ENCODE measurements around the gene CYREN. TPM values are rescaled to one million over a fixed set of nuclear protein-coding genes. Genes with fewer than 3 reads are reported as not detected.
"Not testable (repeated sequence)": the region's sequence is repeated elsewhere in the genome, so short reads cannot be mapped to it uniquely, and the experiment has no call there.

The CYREN gene
- total RNA-seq, 1 donor from 2014 or later = 35.8 TPM

DNA sequence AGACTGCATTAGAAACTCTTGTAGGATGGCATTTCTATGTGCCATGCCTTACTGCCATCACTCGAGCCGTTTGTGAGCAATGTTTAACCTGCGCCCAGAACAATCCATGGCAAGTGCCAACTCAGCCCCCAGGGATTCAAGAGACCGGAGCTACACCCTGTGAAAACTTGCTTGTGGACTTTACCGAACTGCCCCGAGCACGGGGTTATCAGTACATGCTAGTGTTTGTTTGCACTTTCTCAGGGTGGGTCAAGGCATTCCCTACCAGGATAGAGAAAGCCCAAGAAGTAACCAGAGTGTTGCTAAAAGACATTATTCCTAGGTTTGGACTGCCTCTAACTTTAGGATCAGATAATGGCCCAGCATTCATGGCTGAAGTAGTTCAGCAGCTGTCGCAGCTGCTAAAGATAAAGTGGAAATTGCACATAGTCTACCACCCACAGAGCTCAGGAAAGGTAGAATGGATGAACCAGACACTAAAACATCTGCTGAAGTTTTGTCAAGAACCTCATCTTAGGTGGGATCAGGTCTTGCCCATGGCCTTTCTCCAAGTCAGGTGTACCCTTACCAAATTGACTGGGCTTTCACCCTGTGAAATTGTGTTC, 8.9 kb upstream of the CYREN start:
- no peak for DNase-seq (ENCODE audit: low spot score)

DNA sequence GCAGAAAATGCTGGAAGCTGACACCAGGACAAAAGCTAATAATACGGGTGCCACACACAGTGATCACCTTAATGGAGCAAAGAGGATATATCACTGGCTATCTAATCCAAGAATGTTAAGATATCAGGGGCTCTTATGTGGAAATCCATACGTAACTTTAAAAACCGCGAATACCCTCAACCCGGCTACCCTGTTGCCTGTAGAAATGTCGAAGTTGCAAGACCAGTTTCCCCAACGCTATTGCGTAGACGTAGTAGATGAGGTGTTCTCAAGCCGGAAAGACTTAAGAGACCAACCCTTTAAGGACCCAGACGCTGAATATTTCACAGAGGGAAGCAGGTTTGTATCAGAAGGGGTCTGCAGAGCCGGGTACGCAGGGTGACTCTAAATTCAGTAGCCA, 7.9 kb upstream of the CYREN start:
- DNase-seq (ENCODE audit: low spot score) = no peak

DNA sequence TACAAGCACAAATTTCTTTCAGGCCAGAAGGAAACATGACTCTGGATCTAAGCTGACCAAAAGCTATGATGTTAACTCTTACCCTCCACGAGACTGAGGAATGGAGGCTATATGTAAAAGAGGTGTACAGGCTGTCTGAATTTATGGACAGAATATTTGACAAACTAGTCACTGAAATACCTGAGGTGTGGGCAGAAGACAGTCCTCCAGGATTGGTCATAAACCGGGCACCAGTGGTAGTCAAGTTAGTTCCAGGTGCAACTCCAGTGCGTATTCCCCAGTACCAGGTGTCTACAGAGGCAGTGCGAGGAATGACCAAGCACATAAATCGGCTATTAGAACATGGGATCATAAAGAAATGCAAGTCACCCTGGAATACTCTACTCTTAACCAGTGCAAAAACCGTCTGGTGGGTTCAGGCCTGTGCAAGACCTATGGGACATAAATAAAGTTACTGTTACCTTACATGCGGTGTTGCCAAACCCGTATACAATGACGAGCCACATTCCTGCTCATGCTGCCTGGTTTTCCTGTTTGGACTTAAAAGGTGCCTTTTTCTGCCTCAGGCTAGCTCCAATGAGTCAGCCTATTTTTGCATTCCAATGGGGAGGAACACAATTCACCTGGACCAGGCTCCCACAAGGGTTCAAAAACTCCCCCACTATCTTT, 6.7 kb upstream of the CYREN start:
- no peak for DNase-seq (ENCODE audit: low spot score)

DNA sequence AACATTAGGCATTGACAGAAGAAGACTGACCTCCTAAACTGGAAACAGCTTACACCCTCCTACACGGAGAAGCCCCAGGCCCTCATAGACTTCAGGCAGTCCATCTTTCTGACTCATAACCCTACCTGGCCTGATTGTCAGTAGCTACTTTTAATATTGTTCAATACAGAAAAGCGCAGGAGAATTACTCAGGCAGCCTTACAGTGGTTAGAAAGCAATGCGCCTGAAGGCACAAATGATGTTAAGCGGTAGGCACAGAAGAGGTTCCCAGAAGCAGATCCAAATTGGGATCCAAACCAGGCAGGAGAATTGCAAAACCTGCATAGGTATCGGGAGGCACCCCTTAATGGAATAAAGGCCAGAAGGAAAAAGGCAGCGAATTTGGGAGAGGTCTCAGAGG, 5.4 kb upstream of the CYREN start:
- no peak for DNase-seq (ENCODE audit: low spot score)

DNA sequence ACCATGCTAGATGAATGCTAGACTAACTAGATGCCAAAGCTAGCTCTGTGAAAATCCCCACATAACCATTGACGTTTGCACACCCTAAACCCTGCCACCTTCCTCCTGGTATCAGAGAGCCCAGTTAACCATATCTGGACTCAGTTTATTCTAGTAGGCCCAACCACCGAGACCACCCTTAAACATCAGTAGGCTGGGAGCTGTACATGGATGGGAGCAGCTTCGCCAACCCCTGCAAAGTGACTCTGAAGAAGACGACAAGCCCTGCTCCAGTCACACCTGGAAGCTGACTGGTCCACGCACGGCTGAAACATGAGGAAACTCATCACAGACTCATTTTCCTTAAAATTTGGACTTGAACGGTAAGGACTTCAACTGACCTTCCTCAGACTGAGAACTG, 4.4 kb upstream of the CYREN start:
- no peak for DNase-seq (ENCODE audit: low spot score)

DNA sequence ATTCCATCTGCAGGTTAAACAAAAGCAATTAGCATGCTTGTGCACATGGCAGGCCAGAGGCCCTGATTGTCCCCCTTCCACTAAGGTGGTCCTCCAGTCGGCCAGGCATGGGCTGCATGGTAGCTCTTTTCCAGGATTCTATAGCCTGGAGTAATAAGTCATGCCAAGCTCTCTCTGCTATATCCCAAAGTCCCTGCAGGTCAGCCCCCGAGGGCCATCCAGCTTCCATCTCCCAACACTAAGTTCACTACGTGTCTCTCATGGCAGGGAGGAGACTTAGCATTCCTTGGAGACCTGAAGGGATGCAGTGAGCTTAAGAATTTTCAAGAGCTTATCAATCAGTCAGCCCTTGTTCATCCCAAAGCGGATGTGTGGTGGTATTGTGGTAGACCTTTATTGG, 3.4 kb upstream of the CYREN start:
- DNase-seq (ENCODE audit: low spot score) = not testable (repeated sequence)

DNA sequence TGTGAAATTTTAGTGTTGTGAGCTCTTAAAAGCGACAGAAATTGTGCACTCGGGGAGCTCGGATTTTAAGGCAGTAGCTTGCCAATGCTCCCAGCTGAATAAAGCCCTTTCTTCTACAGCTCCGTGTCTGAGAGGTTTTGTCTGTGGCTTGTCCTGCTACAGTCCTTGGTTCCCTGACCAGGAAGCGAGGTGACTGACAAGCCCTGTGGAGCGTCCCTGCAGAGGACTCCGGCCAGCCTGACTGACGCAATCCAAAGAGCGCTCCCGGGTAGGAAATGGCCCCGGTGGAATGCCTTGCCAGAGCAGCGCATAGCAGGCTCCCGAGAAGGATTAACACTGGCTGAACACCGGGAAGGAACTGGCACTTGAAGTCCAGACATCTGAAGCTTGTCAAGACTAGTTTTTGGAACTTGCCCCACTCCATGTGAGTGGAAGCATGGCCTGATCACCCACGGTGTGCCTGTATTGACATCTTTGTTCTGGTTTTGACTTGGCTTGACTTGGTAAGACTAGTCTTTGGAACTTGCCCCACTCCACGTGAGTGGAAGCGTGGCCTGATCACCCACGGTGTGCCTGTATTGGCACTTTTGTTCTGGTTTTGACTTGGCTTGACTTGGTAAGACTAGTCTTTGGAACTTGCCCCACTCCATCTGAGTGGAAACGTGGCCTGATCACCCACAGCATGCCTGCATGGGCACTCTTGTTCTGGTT, 1.2 kb upstream of the CYREN start:
- not testable (repeated sequence) for DNase-seq (ENCODE audit: low spot score)

DNA sequence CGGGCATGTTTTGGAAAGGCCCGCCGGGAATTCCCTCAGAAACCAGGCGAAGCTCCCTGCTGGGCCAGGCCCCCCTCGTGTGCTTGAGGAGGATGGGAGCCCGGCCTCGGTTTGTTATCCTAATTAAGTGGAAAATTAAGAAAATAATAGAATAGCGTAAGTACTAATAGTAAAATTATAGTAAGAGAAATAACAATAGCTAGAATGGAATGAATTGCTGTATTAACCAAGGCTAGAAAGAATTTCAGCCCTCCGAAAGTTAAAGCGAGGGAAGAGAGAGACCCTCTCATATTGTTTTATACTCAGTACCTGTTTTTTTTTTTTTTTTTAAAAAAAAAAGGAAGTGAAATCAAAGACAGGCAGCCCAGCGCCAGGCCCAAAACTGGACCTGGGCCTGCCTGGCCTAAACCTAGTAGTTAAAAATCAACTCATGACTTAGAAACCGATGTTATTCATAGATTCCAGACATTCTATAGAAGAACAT, 533 bp upstream of the CYREN start:
- not testable (repeated sequence) for DNase-seq (ENCODE audit: low spot score)

DNA sequence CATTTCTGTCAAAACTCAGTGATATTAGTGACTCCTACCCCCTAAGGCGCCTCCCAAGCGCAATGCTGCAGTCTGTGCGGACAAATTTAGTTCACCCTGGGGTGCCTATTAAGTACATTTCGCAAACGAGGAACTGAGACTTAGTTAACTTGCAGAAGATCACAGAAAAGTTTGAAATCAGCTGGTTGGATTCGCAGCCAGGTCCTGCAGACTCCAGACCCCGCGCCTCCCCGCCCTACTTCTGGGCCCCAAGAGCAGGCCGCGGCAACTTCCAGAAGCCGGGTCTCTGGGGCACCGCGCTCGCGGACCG, 588 bp downstream of the CYREN start:
- DNase-seq (ENCODE audit: low spot score) = no peak

DNA sequence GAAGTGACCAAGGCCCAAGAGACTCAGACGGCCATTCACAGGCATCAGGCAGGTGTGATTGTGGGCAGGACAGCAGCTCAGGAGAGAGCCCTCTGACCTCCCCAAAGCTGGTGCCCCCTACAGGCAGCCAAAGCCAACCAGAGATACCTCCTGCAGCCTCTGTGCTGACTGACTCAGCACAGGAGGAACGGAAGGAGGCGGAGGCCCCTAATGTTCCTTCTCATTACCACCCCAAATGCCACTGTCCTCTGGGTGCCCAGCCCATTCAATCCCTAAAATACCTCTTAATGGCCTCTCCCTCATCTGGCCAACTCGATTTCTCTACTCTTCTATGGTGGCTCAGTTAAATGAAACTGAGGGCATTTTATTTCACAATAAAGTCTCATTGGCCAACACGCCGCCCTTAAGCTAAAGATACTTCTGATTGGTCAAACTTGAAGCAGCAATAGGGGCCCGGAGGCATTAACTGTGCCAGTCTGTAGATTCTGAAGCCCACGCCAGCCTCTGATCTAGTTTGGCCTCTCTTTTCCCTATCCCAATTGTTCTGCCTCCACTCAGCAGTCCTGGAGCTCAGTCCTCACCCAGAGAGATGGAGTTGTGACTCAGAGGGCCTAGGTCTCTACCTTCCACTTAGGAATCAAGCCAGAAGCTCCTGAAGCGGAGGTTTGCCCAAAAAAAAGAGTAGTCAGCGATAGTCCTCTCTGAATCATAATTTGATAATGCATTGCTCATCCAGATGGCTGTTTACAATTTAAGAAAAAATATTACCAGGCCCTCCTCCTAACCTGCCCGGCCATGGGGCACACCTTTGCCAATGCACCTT, 1.2 kb downstream of the CYREN start:
- no peak for DNase-seq (ENCODE audit: low spot score)

DNA sequence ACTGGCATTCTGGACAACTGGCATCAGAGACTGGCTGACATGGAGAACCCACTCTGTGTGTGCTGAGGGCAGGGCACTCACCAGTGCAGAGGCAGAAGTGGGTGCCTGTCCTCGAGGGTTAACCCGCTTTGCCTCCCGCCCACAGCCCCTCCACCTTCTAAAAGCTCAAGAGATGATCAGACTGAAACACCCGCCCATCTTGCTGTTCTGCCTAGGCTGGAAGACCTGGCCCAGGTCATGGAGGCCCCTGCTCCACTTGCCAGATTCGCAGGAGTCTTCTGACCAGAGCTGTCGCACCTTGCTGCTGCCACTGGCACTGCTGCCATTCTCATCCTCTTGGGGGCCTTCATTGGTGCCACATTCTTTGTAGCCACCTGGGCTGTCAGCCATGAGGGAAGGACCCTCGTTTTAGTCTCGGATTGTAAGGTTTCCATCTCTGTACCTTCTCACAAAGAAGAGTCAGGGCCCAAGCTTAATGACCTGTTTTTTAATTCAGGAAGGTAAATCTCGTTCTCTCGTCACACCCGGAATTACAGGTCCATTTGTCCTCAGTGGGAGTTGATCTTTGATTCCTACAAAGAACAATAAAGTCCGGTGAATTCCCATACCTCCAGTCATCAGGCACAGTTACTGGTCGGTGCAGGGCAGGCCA, 1.9 kb downstream of the CYREN start:
- no peak for DNase-seq (ENCODE audit: low spot score)

DNA sequence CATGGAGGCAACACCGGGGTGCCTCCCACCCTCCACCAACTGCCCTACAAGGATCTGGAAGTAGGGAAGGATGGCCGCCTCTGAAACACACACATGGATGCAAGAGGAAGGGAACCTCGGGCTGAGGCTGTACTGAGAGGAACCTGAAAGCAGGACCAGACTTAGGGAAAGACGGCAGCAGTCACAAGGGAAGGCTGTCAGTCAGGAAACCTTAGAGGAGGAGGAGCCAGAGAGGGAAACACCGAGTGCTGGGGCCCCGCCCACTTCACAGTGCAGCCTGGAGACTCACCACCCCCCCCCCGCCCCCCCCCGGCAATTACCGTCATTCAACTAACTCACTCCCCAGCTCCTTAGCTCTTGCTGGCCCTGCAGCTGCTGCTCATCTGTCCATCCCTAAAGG, 2.5 kb downstream of the CYREN start:
- no peak for DNase-seq (ENCODE audit: low spot score)

DNA sequence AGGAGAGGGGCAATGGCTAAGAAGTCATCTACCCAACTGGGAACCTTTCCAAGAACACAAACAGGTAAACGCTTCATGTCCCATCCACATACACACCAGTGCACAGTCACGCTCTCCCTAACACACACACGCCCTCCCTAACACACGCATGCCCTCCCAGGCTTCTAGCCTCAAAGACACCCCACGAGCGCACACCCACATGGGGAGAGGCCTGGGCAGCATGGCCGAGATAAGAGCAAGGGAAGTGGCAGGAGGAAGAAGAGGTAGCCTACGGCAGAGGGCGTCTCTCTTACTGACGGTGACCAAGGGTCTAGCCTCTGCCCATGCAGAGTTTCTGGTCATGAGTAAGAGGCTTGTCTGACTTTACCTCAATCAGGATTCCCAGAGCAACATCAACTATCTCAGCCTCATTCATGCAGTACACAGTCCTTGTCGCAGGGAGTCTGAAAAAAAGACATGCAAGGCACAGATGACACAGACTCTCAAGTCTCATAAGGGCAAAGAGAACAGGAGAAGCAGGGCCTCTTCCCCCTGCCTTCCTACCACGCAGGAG, 3.1 kb downstream of the CYREN start:
- no peak for DNase-seq (ENCODE audit: low spot score)

DNA sequence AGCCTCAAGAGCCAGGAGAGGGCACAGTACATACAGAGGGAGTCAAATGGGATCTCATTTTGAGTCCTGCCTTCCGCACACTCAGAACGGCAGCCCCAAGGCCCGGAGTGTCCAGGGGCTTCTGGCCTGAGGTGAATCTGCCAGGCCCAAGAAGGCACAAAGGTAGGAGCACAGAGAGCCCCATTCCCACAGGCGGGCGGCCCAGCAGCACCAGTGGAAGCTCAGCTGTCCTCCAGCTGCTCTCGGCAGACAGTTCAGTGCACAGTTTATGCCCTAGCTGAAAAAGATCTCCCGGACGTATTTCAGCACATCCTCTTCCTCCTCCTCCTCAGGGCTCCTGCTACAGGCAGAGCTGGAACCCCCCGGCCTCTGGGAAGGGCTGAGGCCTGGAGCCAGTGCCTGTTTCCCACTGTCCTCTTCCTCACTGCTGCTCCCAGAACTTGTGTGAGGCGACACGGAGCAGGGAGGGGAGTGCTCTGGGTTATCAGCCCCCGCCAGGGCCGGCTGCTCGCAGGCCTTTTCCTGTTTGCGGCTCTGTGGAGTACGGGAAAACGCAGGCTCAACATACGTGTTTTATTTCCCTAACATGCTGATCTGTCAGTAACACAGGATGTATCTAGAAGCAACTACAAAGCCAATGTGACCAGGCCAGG, 4.0 kb downstream of the CYREN start:
- no peak for DNase-seq (ENCODE audit: low spot score)

DNA sequence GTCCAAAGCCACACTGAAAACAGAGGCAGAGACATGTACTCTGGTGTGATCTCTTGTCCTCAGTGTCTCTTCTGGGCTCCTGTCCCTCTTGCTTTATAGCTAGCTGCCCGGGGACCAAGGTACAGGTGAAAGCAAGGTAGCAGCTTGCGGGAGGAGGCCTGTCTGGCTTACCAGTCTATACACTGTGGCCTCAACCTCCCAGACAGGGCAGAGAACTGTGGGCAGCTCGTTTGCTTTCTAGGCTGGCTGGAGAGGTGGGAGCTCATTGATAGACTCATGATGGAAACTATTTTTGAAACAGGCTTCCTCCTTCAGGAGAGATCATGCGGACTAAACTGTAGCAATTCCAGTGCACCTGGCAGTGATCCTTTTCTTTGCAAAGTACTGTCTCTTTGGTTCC, 4.6 kb downstream of the CYREN start:
- DNase-seq (ENCODE audit: low spot score) = no peak

DNA sequence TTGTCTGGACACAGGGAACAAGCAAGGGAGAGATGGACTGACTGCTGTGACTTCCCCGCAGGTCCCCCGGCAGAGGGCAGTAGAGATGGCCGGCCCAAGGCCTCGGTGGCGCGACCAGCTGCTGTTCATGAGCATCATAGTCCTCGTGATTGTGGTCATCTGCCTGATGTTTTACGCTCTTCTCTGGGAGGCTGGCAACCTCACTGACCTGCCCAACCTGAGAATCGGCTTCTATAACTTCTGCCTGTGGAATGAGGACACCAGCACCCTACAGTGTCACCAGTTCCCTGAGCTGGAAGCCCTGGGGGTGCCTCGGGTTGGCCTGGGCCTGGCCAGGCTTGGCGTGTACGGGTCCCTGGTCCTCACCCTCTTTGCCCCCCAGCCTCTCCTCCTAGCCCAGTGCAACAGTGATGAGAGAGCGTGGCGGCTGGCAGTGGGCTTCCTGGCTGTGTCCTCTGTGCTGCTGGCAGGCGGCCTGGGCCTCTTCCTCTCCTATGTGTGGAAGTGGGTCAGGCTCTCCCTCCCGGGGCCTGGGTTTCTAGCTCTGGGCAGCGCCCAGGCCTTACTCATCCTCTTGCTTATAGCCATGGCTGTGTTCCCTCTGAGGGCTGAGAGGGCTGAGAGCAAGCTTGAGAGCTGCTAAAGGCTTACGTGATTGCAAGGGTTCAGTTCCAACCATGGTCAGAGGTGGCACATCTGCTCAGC, 6.0 kb downstream of the CYREN start:
- DNase-seq (ENCODE audit: low spot score) = no peak

DNA sequence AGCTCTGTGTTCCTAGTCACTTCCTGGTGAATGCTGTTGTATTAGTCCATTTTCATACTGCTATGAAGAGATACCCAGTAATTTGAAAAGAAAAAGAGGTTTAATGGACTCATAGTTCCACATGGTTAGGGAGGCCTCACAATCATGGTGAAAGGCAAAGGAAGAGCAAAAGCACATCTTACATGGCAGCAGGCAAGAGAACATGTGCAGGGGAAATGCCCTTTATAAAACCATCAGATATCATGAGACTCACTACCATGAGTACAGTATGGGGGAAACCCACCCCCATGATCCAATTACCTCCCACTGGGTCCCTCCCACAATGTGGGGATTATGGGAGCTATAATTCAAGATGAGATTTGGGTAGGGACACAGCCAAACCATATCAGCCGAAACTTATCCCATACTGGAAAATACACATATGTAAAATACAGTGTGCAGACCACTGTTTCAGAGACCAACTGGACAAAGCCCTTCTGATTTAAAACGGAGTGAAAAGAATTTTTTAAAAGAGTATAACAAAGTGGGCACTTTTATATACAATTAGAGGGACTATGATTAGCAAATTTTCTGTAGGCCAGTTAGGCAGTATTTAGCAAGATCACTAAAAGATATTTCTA, 8.0 kb downstream of the CYREN start:
- DNase-seq (ENCODE audit: low spot score) = no peak

DNA sequence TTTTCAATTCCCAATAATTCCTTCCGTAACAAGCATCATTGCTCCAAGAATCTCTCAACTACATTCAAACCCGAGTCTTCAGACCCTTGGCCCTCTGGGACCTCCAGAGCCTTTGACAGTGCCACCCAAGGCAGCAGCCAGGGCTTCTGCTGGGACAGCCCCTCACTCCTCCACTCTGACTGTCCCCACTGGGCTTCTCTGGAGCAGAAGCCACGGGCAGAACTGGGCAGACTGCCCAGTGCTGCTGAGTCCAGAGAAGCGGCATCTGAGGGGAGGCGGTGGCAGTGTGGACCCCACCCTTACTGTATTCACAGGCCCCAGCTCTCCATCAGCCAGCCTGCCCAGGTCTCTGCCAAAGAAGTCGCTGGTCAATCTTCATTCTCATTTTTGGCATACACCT, 8.8 kb downstream of the CYREN start:
- DNase-seq (ENCODE audit: low spot score) = no peak

DNA sequence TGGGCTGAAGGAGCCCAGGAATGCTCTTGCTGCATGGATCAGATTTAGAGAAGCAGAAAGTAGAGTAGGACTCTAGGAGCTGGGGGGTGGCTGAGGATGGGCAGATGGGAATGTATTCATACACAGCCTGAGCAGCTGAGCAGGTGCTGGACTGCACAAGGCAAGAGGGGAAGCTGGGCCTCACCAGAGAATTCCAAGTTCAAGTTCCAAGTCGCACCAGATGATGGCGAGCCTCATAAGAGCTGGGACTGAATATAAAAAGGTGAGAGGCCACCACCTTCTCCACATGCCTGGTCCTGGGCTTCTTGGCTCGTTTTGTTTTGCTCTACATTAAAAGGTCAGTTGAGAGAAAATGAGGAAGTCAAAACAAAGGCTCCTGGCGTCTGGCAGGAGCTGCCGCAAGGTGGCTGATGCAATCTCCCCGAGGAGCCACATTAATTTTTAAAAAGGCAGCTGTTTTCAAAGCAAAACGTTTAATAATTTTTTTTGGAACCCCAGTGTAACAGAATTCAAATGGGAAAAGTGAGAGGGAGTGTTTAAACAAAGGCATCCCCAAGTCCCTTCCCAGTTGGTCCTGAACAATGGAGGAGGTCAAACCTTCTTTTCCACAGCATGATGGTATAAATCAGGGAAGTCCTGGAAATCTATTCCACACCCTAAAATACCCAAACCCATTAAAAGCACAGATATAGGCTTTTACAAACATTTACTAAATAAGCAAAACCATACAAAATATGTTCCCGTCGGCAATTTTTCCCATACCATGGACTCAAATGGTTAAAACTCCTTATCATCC, 9.5 kb downstream of the CYREN start:
- no peak for DNase-seq (ENCODE audit: low spot score)

All from mesenteric fat pad (tissue), 1 donor.